HG03378 (cell line): ENCODE measurements around the gene SUPT4H1.

ENCODE experiments used
- ATAC-seq: cut with Tn5 transposase; IDR thresholded peaks from one replicate; pipeline ENCODE4 v1.9.1; 2021; ENCODE audit warnings: mild to moderate bottlenecking, moderate library complexity; ENCODE audit not compliant: unreplicated experiment

SUPT4H1 gene

GRCh38 chr17:58381124-58382035 lies 29.4 kb upstream of the SUPT4H1 start:
- no peak for ATAC-seq

GRCh38 chr17:58380207-58381123 lies 28.5 kb upstream of the SUPT4H1 start:
- ATAC-seq = no peak

GRCh38 chr17:58379511-58379824 lies 27.5 kb upstream of the SUPT4H1 start:
- no peak for ATAC-seq

- no peak for ATAC-seq
These were observed 26.9 kb upstream of the SUPT4H1 start for GRCh38 chr17:58378733-58379510.

- no peak for ATAC-seq
These were observed 25.7 kb upstream of the SUPT4H1 start for GRCh38 chr17:58377661-58378060.

- ATAC-seq = no peak
These were observed 25.1 kb upstream of the SUPT4H1 start for GRCh38 chr17:58377093-58377601.

- ATAC-seq = no peak
These were observed 24.5 kb upstream of the SUPT4H1 start for GRCh38 chr17:58376472-58377000.

- no peak for ATAC-seq
These were observed 23.8 kb upstream of the SUPT4H1 start for GRCh38 chr17:58375811-58376210.

- no peak for ATAC-seq
These were observed 23.3 kb upstream of the SUPT4H1 start for GRCh38 chr17:58375256-58375655.

- ATAC-seq = no peak
These were observed 21.9 kb upstream of the SUPT4H1 start for GRCh38 chr17:58373923-58374322.

GRCh38 chr17:58373003-58373402 lies 21.0 kb upstream of the SUPT4H1 start:
- no peak for ATAC-seq

GRCh38 chr17:58371300-58371950 lies 19.4 kb upstream of the SUPT4H1 start:
- no peak for ATAC-seq

- ATAC-seq = no peak
These were observed 18.7 kb upstream of the SUPT4H1 start for GRCh38 chr17:58370716-58371115.

- no peak for ATAC-seq
These were observed 18.3 kb upstream of the SUPT4H1 start for GRCh38 chr17:58370309-58370708.

- ATAC-seq = no peak
These were observed 17.4 kb upstream of the SUPT4H1 start for GRCh38 chr17:58369214-58370031.

- no peak for ATAC-seq
These were observed 16.8 kb upstream of the SUPT4H1 start for GRCh38 chr17:58368860-58369213.

GRCh38 chr17:58367461-58367860 lies 15.5 kb upstream of the SUPT4H1 start:
- no peak for ATAC-seq

GRCh38 chr17:58365980-58366595 lies 14.1 kb upstream of the SUPT4H1 start:
- ATAC-seq = no peak
